ENCODE results near the gene EEA1.
A peak's percentile ranks its signal among the peaks of the same experiment; 100 is the strongest.
"Not testable (repeated sequence)": the region's sequence is repeated elsewhere in the genome, so short reads cannot be mapped to it uniquely, and the experiment has no call there.

Gene EEA1

DNA sequence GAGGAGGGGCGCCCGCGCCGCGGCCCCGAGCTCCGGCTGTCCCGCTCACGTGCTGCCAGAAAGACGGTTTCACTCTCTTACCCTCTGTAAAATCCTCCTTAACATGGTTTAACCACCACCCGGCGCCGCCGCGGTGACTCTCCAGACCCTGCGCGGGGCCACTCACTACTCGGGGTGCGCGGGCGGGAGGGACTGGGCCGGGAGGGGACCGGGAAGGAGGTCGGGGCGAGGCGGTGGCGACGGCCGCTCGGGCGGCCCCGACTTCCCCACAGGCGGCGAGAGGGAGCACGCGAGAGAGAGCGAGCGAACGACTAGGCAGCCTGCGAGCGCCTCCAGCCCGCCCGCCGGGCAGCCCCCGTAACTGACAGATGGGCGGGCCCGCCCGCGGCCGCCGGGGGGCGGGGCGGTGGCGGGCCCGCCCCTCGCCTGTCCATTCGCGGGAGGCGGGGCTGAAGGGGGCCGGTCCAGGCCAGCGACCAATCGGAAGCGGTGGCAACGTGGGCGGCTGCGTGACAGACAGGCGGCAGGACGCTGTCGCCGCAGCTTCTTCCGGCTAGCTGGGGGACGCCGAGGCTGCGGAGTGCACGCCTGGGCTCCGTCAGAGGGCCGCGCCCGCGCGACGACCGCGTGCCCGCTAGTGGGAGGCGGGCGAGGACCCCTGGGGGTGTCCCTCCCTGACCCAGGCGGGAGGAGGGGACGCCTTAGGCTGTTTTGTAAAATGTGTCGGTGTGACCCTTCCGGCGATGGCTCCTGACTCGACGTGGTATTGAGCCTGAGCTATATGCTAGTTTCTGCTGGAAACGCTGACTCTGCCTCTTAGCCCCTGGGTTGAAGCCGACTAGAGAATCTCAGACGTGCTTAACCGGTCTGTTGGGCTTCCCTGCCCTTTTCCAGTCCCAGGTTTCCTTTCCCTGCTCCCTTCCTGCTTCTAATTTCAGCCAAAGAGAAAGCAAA lies at the start of gene EEA1:
EEA1 (minus strand) TSS at position 334 of the 954 bp plus-strand sequence; CDS start at position 105, 229 bp downstream.
- DNase-seq, result peak; percentile 96

DNA sequence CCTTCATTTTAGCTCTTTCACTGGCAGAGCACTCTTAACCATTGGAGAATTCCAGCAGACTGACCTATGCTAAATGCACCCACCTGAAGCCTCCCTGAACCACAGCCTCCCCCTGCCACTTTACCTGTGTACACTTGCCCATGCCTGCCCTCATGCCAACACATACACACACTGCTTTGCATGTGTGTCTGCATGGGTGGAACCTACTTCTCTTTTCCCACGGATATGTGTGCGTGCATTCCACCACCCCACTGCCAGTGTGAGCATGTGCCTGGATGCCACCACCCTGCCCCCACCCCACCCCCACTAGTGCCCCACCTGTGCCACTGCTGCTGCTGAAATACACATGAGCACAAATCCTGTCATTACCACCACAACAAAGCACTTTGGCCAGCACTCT lies 49.5 kb upstream of the EEA1 start:
- DNase-seq, result no peak

DNA sequence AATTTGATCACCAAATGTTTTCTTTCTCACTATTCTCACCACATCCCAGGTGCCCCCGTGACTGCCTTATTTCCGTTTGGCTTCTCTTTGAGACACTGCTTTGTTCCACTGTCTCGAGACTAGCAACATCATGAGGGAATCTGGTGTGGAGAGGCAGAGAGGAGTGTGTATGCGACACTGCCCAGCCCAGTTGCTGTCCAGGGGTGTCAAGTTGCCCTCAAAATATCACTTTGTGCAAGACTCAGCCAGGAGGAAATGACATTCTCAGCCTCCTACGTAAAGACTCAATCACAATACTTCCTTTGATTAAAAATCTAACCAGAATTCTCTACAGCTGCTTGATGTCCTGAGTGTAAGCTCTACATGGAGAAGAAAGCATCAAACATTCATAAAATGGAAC lies 48.2 kb upstream of the EEA1 start:
- no peak for DNase-seq

DNA sequence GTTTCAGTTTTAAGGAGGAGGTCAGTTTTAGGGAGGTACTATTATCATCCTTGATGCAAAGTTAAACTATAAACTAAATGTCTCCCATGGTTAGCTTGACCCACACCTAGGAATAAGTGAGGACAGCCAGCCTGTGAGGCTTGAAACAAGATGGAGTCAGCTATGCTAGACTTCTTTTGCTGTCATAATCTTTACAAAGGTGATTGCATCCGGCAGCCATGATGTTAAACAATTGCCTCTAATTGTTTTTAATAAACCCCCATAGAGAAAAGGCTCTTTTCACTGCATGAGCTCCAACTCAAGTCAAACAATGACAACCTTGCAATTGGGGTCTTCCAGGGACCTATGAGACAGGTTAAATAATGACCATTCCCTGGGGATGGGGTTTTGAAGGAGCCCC lies 45.7 kb upstream of the EEA1 start:
- DNase-seq, result no peak

DNA sequence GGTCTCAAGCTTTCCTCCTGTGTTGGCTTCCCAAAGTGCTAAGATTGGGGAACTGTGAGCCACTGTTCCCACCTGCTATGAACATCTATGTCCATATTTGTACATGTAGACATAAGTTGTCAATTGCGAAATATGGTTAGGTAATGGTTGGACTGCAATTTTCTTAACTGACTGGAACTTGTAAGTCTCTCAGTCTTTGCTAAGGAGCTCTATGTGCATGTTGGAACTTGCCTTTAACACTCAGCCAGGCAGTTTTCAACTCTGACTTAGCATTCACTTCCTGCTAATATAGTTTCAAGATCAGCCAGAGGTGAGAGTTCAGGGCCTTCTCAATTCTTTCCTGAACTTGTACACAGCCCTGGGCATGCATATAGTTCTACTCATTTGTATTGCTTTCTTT lies 44.5 kb upstream of the EEA1 start:
- DNase-seq, result no peak

DNA sequence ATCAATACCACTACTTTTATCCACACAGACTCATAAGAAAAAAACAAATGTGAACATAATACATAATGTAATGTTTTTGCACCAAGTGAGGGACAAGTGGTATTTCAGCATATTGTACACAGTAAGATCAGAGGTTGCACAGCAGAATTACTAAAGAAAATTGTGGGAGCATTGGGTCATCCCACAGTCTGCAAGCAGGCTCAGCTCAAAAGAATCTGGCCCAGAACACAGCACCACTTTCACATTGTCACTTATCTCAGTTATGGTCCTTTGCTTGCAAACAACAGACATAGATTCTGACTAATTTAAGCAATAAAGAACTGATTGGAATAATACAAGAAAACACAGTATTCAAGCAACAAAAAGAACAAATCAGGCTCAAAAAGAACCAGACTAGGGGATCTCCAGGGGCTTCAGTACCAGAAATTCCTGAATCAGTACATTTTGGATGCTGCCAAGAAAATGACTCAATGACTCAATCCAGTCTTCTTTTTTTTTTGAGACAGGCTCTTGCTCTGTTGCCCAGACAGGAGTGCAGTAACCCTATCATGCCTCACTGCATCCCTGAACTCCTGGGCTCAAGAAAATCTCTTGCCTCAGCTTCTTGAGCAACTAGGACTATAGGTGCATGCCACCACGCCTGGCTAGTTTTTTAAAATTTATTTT lies 42.9 kb upstream of the EEA1 start:
- no peak for DNase-seq

DNA sequence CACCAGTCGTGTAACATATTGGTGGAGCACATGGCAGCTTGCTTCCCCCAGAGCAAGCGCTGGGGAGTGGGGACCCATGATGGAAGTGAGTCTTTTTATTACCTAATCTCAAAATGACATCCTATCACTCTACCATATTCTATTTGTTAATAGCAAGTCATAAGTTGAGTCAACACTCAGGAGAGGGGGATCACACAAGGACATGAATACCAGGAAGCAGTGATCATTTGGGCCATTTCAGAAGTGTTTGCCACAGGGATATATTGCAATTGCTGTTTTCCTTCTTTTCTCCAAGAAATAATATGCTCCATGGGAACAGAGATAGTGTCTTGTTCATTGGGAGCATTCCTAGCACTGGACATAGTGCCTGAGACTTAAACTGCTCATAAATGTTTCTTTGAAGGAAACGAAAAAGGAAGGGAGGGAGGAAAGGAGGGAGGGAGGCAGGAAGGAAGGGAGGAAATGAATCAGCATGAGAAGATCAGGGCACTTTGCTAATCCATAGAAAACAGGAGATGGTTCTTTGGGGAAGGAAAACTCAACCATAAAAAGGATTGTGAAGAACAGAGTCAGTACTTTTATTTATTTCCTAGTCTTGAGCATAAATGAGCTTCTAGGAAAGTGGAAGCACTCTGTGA lies 39.2 kb upstream of the EEA1 start:
- no peak for DNase-seq

DNA sequence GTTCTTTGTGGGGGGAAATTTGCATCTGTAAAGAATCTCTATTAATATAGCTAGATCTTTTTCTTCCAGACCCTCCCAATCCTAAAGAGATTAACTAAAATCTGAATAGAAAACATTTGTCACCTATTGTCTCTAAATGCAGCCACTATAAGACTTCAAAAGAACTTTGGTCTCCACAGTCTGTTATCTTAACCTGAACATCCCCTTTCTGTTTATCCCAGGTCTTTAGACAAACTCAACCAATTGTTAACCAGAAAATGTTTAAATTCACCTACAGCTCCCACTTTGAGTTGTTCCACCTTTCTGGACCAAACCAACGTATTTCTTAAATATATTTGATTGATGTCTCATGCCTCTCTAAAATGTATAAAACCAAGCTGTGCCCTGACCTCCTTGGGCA lies 35.3 kb upstream of the EEA1 start:
- DNase-seq, result not testable (repeated sequence)

DNA sequence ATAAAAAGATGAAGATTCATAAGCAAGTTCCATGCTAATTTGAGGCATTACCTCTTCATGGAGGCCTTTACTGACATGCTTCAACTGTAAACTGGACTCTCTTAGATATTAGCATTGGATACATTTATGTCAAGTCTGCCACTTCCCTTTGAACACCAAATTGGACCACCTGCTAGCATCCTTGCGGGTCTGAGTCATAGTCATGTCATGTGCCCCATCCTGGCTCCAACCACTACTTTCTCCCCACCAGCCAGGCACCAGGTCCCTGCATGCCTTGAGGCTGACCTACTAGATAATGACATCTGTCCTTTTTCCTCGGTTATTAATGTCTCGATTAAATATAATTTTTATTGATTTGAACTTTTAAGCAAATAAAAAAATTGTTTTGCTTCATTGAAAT lies 32.9 kb upstream of the EEA1 start:
- DNase-seq, result no peak

DNA sequence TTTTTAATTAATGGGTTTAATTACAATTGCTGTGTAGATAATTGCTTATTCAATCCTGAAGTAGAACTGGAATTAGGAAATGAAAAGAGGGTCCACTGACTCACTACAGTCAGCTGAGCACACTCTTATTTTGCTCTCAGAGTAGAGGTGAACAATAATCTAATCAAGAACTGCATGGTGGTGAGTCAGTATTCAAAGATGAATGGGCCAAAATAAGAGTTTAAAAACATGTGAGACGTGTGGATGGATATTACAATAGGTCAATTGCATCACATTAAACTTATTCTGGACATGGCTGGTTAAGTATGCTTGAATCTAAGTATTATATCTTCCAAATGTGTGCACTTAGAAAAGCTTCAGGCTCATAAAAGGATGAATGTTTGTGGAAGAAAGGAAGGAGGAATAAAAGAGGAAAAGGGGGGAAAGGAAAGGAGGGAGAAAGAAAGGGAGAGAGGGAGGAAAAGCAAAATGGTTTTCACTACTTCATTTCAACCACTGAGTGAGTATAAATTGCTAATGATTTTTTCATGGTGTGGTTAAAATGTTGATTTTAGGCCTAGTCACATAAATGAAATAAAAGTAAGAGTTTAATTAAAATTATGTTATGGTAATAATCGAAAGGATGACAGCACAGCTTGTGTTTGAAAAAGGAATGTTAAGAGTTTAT lies 27.0 kb upstream of the EEA1 start:
- DNase-seq, result no peak

DNA sequence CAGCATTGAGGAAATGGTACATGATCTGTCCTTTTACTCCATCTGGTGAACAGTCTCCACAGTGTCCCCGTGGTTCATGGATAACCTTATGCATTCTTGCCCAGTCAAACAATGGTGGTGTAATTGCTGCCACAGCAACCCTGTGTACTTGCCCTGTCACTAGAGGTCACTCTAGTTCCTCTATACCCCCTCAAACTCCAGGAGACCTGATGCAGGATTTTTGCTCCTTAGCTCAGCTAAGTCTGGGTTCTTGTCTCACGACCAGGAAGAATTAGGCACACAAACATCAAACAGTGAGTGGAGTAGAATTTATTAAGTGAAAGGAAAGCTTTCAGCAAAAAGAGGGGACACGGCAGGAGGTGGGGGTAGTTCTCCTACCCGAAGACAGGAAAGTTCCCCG lies 24.7 kb upstream of the EEA1 start:
- no peak for DNase-seq

DNA sequence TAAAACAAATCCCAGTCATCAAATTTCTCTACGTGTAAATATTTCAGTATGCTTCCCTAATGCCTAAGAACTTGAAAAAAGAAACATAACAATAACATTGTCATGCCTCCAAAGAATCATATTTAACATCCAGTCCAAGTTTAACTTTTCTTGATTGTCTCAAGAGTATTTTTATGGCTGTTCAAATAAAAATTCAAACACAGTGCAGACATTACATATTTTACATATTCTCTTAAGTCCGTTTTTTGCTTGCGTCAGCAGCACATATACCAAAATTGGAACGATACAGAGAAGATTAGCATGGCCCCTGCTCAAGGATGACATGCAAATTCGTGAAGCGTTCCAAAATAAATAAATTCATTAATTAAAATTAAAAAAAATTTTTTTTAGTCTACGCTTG lies 23.3 kb upstream of the EEA1 start:
- no peak for DNase-seq

DNA sequence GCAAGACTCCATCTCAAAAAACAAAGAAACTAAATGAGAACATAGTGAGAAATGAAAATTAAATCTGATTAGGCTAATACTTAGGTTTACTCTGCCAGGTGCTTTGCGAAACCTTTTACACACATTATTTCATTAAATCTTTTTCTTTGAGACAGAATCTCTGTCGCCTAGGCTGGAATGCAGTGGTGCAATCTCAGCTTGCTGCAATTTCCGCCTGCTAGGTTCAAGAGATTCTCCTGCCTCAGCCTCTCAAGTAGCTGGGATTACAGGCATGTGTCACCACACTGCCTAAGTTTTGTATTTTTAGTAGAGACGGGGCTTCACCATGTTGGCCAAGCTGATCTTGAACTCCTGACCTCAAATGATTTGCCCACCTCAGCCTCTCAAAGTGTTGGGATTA lies 21.9 kb upstream of the EEA1 start:
- DNase-seq, result no peak

DNA sequence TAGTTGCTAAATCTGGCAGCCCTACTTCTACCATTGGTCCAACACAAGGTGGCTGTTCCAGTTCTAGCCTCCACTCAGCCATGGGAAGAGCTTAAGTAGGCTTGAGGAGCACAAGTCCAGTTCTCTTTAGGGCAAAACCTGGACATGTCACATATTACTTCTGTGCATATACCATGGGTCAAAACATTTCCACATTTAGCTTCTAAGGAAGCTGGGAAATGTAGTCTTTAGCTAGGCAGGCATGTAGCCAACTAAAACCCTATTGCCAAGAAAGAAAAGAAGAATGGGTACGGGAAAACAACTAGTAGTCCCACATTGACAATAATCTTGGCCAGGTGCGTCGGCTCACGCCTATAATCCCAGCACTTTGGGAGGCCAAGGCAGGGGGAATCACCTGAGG lies 20.9 kb upstream of the EEA1 start:
- DNase-seq, result no peak

DNA sequence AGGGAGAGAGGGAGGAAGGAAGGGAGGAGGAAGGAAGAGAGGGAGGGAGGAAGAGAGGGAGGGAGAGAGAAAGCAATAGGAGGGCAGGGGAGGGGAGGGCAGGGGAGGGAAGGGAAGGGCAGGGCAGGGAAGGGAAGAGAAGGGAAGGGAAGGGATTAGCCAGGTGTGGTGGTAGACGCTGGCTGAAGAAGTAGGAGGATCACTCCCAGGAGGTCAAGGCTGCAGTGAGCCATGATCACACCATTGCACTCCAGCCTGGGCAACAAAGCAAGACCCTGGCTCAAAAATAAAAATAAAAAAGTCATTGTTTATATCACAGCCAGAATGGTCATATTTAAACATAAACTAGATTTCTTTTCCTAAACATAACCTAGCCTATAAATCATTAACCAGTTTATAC lies 20.4 kb upstream of the EEA1 start:
- no peak for DNase-seq

DNA sequence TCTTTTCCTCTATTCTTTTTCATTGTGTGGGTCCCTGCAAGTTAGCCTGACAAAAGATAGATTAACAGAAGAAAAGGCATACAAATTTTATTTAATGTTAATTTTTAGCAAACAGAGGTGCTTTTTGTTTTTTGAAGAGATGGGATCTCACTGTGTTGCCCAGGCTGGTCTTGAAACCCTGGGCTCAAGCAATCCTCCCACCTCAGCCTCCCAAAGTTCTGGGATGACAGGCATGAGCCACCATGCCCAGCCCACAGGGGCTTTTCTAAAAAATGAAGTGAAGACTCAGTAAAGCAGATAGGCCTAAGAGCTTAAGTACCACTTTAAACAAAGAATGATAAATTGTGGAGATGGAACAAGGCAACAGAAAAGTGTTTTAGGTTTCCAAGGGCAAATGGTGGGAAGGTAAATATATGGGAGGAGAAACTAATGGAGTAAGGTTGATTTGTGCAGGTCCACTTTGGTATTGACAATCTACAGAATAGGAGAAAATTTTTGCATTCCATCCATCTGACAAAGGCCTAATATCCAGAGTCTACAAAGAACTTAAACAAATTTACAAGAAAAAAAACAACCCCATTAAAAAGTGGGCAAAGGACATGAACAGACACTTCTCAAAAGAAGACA lies 18.6 kb upstream of the EEA1 start:
- no peak for DNase-seq

DNA sequence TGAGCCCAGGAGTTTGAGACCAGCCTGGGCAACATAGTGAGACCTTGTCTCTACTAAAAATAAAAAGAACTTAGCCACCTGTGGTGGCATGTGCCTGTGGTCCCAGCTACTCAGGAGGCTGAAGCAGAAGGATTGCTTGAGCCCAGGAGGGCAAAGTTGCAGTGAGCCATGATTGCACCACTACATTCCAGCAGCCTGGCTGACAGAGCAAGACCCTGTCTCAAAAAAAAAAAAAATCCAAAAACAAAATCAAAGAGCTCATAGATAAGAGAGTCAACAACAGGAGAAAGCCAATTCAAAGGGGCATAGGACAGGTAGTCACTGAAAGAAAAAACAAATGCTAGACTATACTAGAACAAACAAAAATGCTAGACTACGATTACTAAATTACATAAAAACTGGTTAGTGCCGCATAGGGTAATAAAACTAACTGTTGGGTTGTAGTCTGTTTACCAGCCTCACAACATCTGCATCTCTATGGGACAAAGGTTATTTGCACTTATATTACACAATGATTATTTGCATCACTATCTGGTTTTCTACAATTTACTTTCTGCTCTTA lies 16.6 kb upstream of the EEA1 start:
- no peak for DNase-seq

DNA sequence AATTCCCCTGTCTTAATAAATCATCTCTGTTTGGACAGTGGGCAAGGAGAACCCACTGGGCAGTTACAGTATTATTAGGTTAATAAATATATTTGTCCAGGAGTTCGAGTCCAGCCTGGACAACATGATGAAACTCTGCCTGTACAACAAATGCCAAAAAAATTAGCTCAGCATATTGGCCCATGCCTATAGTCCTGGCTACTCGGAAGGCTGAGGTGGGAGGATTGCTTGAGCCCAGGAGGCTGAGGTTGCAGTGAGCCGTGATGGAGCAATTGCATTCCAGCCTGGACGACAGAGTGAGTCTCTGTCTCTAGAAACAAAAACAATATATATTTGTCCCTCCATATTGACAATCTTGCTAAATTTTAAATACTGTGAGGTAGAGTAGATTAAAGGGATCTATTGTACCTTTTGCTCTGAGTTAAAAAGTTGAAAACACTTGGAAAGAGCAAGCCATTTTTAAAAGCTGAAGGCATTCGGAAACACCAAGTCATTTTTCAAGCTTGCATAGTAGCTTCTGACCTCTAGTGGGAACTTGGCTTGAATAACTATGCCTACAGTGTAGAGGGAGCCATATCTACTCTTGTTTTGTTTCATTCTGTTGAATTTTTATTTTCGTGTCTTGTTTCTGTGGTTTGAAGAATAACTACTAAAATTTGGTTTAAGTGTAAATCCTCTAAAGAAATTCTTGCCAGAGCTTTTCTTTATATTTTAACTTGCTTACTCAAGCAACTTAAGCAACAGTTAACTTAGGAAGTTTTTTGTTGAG lies 14.6 kb upstream of the EEA1 start:
- DNase-seq, result no peak

DNA sequence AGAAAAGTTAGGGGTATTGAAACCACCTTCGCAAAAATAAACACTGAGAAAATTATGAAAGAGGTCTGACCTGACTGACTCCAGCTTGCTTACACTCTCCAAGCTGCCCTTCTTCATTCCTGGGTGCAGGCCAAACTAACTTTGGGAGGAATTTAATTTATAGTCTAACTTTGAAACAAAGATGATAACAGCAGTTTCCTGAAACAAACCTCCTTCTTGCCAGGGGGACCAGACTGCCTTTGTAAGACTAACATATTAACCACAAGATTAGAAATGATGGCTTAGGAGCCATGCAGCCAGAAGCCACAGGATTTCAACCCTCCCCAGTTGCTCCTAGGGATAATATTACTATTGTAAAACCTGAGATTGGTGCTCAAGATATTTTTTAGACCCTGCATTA lies 13.8 kb upstream of the EEA1 start:
- no peak for DNase-seq

DNA sequence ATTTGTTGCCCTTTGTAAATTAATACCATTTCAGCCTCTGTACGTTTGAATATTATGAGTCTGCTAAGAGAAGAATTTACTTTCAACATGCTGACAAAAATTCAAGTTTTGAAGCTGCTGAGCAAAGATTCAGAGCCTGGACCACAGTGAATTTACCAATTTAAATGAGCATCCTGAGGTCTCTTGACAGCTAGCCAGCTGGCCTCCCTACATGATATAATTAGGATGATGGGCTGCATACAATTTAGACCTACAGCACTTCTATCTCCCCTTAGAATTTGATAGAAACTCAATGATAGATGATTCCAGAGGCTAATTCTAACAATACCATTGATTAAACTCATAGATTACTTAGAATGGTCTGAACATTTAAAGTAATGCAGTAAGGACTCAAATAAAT lies 10.0 kb upstream of the EEA1 start:
- no peak for DNase-seq

DNA sequence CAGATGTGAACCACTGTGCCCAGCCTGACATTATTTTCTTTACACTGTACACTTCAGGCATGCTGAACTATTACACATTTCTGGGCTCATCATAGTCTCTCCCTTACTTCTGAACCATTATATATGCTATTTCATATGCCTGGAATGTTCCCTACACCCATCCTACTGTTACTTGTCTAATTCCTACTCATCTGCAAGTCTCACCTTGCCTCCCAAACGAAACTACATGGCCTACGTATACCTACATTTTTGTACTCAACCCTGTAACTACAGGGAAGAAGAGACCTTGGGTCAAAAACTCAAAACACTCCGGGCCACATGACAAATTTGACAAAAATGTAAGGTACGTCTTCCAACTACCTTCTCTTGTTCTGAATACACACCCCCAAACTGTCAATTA lies 9.5 kb upstream of the EEA1 start:
- DNase-seq, result no peak

DNA sequence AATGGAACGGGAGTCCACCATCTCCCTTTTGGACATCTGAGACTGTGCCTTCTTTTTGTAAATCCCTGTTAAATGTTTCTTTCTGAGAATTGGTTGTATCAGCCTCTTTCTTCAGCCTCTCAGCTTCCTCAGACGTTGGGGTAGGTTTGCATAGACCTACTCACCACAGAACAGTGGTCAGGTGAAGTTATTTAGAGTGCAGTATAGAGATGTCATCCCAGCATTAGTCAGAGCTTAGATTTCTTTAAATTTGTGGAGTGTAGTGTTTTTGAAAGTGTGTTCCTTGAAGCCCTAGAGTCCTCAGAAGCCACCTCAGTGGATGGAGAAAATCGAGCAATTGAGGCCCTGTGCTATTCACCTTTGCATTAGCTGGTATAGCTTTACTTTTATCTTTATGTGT lies 8.9 kb upstream of the EEA1 start:
- DNase-seq, result no peak
